ENCODE results near the gene RIMKLA.
A peak's percentile ranks its signal among the peaks of the same experiment; 100 is the strongest.

Gene RIMKLA

GRCh38 chr1:42419126-42419821 lies 38.7 kb downstream of the RIMKLA start:
- FAIRE-seq (no peak), DNase-seq (ENCODE audit: insufficient read length, low spot score) (no peak)
- TF ChIP-seq, protein P1, sequence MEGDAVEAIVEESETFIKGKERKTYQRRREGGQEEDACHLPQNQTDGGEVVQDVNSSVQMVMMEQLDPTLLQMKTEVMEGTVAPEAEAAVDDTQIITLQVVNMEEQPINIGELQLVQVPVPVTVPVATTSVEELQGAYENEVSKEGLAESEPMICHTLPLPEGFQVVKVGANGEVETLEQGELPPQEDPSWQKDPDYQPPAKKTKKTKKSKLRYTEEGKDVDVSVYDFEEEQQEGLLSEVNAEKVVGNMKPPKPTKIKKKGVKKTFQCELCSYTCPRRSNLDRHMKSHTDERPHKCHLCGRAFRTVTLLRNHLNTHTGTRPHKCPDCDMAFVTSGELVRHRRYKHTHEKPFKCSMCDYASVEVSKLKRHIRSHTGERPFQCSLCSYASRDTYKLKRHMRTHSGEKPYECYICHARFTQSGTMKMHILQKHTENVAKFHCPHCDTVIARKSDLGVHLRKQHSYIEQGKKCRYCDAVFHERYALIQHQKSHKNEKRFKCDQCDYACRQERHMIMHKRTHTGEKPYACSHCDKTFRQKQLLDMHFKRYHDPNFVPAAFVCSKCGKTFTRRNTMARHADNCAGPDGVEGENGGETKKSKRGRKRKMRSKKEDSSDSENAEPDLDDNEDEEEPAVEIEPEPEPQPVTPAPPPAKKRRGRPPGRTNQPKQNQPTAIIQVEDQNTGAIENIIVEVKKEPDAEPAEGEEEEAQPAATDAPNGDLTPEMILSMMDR (IDR thresholded peaks at IDR 0.05; ENCODE audit: insufficient read depth, missing control alignments), result no peak

DNA sequence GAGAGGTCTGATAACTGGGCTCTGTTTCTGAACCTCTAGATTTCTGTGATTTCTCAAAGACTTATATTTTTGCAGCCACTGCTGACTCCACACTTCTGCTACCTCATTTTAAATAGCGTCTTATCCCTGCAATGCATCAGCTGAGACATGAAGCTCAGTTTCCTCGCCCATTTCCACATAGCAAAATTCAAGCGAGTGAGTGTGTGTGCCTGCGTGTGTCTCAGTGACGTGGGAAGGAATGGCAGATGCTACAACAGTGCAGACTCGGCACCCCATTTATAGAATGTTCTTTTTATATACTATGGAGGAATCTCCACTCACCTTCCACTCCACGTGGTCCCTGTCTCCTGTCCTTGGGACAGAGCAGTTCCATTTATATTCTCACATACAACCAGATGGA lies 39.5 kb downstream of the RIMKLA start:
- DNase-seq (ENCODE audit: insufficient read length, low spot score) (no peak), FAIRE-seq (no peak)
- TF ChIP-seq, protein P1 (IDR thresholded peaks at IDR 0.05; ENCODE audit: insufficient read depth, missing control alignments), result no peak

GRCh38 chr1:42420911-42421585 lies 40.5 kb downstream of the RIMKLA start:
- FAIRE-seq, result peak; percentile 63
- TF ChIP-seq, protein P1 (IDR thresholded peaks at IDR 0.05; ENCODE audit: insufficient read depth, missing control alignments), result no peak
- DNase-seq (ENCODE audit: insufficient read length, low spot score), result peak; percentile 37

GRCh38 chr1:42422737-42423136 lies 42.1 kb downstream of the RIMKLA start:
- DNase-seq (ENCODE audit: insufficient read length, low spot score), result no peak
- TF ChIP-seq, protein P1 (IDR thresholded peaks at IDR 0.05; ENCODE audit: insufficient read depth, missing control alignments), result no peak
- no peak for FAIRE-seq

DNA sequence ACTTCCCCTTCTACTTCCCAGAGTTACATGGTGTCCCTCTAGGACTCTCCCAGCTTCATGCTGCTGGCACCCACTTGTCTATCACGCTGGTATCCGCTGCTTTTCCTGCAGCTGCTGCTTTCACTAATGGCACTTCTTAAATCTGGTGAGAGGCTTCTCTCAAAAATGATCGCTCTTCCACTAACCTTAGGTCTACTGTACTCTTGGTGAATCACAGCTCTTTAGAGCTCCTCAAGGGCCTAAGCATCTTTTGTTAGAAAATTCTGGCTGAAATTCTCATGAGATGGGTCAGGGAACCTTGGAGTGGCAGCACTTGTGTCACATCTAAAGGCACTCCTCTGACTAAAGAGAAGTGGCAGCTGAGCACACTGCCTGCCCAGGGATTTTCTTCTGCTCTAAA lies 43.1 kb downstream of the RIMKLA start:
- FAIRE-seq (no peak), DNase-seq (ENCODE audit: insufficient read length, low spot score) (no peak)
- TF ChIP-seq, protein P1 (IDR thresholded peaks at IDR 0.05; ENCODE audit: insufficient read depth, missing control alignments), result no peak

- TF ChIP-seq, protein P1 (IDR thresholded peaks at IDR 0.05; ENCODE audit: insufficient read depth, missing control alignments), result no peak
- DNase-seq (ENCODE audit: insufficient read length, low spot score) (no peak), FAIRE-seq (no peak)
These were observed 43.6 kb downstream of the RIMKLA start for GRCh38 chr1:42424201-42424600.

GRCh38 chr1:42427240-42427639 lies 46.6 kb downstream of the RIMKLA start:
- FAIRE-seq (no peak), DNase-seq (ENCODE audit: insufficient read length, low spot score) (no peak)
- TF ChIP-seq, protein P1 (IDR thresholded peaks at IDR 0.05; ENCODE audit: insufficient read depth, missing control alignments), result no peak

All from D721Med (cell line).